Measurements from ENCODE around the gene RAB6B. TPM values are rescaled to one million over a fixed set of nuclear protein-coding genes. Genes with fewer than 3 reads are reported as not detected.

The RAB6B gene
- total RNA-seq, 1 experiment from 2014 or later, result 14.1 TPM

- RAD21 ChIA-PET (ENCODE audit: low non-redundant PET in 1 of 2, low total read pairs in 2 of 2, uncharacterized antibody in 2 of 2, unreplicated experiment in 2 of 2), result no interaction called here
- BruUV-seq (replicated peaks), result no TSS peak
- no peaks in the 10 kb centered on the region for H3K36me3 ChIP-seq (ENCODE audit: control insufficient read depth in 1 of 2, insufficient read depth in 2 of 2, low read length in 2 of 2)
- peaks cover 28 to 29% of the 10 kb centered on the region in 2 experiments for H3K4me1 ChIP-seq (ENCODE audit: control insufficient read depth in 1 of 2, insufficient read depth in 2 of 2, low read length in 2 of 2)
- no peaks in the 10 kb centered on the region for H3K9me2 ChIP-seq (ENCODE audit: insufficient read depth)
- H3K27ac ChIP-seq (ENCODE audit: low read depth, low read length), result no peak overlapping the region
- H3K4me3 ChIP-seq (replicated peaks in 1 of 2; ENCODE audit: low read depth in 1 of 2, low read length in 2 of 2), result no peak overlapping the region
- H3K9me3 ChIP-seq (ENCODE audit: control insufficient read depth in 1 of 2, insufficient read depth in 1 of 2, low read depth in 1 of 2, low read length in 2 of 2), result no peaks in the 10 kb centered on the region
- DNase-seq (ENCODE audit: low read depth, low spot score) (no peak), ATAC-seq (peak; percentile 41)
- no peaks in the 10 kb centered on the region for H3K79me2 ChIP-seq (ENCODE audit: insufficient read depth, low read length)
- intact Hi-C loops (cut with micrococcal nuclease), result no loop called here
- CTCF ChIA-PET, result no interaction called here
- H3K9ac ChIP-seq (ENCODE audit: low read length), result no peak overlapping the region
- H4K20me1 ChIP-seq (ENCODE audit: insufficient read depth), result no peaks in the 10 kb centered on the region
- no peak overlapping the region for H2AFZ ChIP-seq (ENCODE audit: low read depth, low read length, poor library complexity, severe bottlenecking)
- peaks cover 59% of the 10 kb centered on the region for H3K27me3 ChIP-seq (ENCODE audit: insufficient read depth, low read length)
- TF ChIP-seq EZH2phosphoT487 (IDR thresholded peaks at IDR 0.05; ENCODE audit: borderline replicate concordance), result no peak
- TF ChIP-seq RAD21 (IDR thresholded peaks at IDR 0.05; ENCODE audit: low read depth), result no peak
- no peak for TF ChIP-seq SRF (IDR thresholded peaks at IDR 0.05; ENCODE audit: low read depth)
- TF ChIP-seq EGR1 (IDR thresholded peaks at IDR 0.05; ENCODE audit: low read depth), result no peak
- TF ChIP-seq EZH2 (IDR thresholded peaks at IDR 0.05), result no peak
- no peak for TF ChIP-seq SP1 (IDR thresholded peaks at IDR 0.05; ENCODE audit: low read depth)
- TF ChIP-seq ZNF274 (IDR thresholded peaks at IDR 0.05; ENCODE audit: low read depth, low read length), result no peak
- TF ChIP-seq REST (IDR thresholded peaks at IDR 0.05; ENCODE audit: low read depth), result no peak
- no peak for TF ChIP-seq FOSL1 (IDR thresholded peaks at IDR 0.05; ENCODE audit: low read depth)
- TF ChIP-seq CTCF (IDR thresholded peaks at IDR 0.05 in 2 of 3, conservative IDR thresholded peaks at IDR 0.05 in 1 of 3; ENCODE audit: borderline replicate concordance in 1 of 3, insufficient read depth in 1 of 3, low read depth in 2 of 3, low read length in 2 of 3), result no peak
- TF ChIP-seq POLR2AphosphoS5 (IDR thresholded peaks at IDR 0.05; ENCODE audit: low read depth, low read length), result no peak
- no peak for TF ChIP-seq MAX (IDR thresholded peaks at IDR 0.05)
- no peak for TF ChIP-seq CBX3 (IDR thresholded peaks at IDR 0.05; ENCODE audit: low read depth)
- TF ChIP-seq TCF7L2 (IDR thresholded peaks at IDR 0.05; ENCODE audit: borderline replicate concordance, extremely low read depth, insufficient read depth, insufficient read length), result no peak
- peak overlapping the region; percentile 54 for H3K4me2 ChIP-seq (ENCODE audit: low read length)
- POLR2A ChIA-PET, result no interaction called here
Measured at GRCh38 chr3:133944641-133945380, 49.1 kb upstream of the RAB6B start.

Data from HCT116 (cell line).